ENCODE measurements around the gene ALKBH7. TPM values are rescaled to one million over a fixed set of nuclear protein-coding genes. Genes with fewer than 3 reads are reported as not detected.

Gene ALKBH7
- total RNA-seq, 1 experiment from 2014 or later, result 81.1 TPM

DNA sequence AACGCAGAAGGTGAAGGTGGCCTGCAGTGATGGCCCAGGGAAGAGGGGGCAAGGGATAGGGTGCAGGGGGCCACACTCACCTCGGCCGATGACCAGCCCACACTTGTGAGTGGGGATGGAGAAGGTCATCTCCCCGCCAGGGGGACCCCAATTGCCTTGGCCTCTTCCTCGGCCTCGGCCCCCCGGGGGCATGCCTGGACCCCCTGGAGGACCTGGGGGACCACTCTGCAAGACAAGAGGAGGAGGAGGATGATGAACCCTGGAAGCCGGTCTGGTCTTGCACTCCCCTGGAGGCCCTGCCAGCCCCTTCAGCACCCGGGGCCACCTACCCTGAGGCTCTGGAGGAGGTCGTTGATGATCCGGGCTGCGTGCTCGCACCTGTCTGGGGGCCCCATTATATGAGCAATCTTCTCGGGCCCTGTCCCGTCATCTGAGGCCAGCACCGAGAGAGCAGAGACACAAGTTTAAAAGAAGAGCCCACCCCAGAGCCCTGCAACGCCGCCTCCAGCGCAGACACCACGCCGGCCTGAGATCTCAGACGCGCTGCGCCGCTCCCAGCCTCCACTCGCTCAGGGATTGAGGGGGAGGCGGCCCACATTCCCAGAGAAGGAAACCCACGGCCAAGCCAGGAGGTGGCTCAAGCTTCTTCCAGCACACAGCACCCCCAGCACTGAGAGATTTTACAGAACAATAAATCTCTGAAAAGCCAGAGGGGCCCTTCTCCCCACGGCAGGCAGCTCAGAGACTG is 44.2 kb downstream of the ALKBH7 start:
- no peak overlapping the region for H3K9ac ChIP-seq (ENCODE audit: low read length)
- ChIA-PET CTCF (no interaction called here), POLR2A (ENCODE audit: unreplicated experiment) (no interaction called here)
- peaks cover 30% of the 10 kb centered on the region for H3K79me2 ChIP-seq (ENCODE audit: low read length)
- no peak overlapping the region for H2AFZ ChIP-seq (ENCODE audit: low read length)
- H3K4me3 ChIP-seq (ENCODE audit: low read length), result no peak overlapping the region
- H3K9me2 ChIP-seq (replicated peaks; ENCODE audit: low read length), result no peaks in the 10 kb centered on the region
- H3F3A ChIP-seq (ENCODE audit: low read length, unreplicated experiment), result no peaks in the 10 kb centered on the region
- H3K9me3 ChIP-seq (ENCODE audit: low read length), result no peaks in the 10 kb centered on the region
- BruUV-seq (replicated peaks), result no TSS peak
- no peak overlapping the region for H3K27ac ChIP-seq (ENCODE audit: low read length)
- H3K4me2 ChIP-seq (ENCODE audit: low read length), result no peak overlapping the region
- H4K20me1 ChIP-seq (ENCODE audit: low read length), result peaks cover 43% of the 10 kb centered on the region
- no peak for ATAC-seq
- intact Hi-C loops (cut with micrococcal nuclease), result no loop called here
- DNase-seq, result no peak
- TF ChIP-seq EZH2phosphoT487 (IDR thresholded peaks at IDR 0.05; ENCODE audit: borderline replicate concordance, low read length), result no peak
- TF ChIP-seq, protein P1, sequence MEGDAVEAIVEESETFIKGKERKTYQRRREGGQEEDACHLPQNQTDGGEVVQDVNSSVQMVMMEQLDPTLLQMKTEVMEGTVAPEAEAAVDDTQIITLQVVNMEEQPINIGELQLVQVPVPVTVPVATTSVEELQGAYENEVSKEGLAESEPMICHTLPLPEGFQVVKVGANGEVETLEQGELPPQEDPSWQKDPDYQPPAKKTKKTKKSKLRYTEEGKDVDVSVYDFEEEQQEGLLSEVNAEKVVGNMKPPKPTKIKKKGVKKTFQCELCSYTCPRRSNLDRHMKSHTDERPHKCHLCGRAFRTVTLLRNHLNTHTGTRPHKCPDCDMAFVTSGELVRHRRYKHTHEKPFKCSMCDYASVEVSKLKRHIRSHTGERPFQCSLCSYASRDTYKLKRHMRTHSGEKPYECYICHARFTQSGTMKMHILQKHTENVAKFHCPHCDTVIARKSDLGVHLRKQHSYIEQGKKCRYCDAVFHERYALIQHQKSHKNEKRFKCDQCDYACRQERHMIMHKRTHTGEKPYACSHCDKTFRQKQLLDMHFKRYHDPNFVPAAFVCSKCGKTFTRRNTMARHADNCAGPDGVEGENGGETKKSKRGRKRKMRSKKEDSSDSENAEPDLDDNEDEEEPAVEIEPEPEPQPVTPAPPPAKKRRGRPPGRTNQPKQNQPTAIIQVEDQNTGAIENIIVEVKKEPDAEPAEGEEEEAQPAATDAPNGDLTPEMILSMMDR (conservative IDR thresholded peaks at IDR 0.05; ENCODE audit: low read depth, low read length), result no peak
- TF ChIP-seq EZH2 (IDR thresholded peaks at IDR 0.05; ENCODE audit: low read length, unreplicated experiment), result no peak
- H3K4me1 ChIP-seq (ENCODE audit: insufficient read depth, low read length), result no peaks in the 10 kb centered on the region
- peaks cover 81% of the 10 kb centered on the region for H3K36me3 ChIP-seq (ENCODE audit: low read depth, low read length)
- no peaks in the 10 kb centered on the region for H3K27me3 ChIP-seq (ENCODE audit: low read length)

DNA sequence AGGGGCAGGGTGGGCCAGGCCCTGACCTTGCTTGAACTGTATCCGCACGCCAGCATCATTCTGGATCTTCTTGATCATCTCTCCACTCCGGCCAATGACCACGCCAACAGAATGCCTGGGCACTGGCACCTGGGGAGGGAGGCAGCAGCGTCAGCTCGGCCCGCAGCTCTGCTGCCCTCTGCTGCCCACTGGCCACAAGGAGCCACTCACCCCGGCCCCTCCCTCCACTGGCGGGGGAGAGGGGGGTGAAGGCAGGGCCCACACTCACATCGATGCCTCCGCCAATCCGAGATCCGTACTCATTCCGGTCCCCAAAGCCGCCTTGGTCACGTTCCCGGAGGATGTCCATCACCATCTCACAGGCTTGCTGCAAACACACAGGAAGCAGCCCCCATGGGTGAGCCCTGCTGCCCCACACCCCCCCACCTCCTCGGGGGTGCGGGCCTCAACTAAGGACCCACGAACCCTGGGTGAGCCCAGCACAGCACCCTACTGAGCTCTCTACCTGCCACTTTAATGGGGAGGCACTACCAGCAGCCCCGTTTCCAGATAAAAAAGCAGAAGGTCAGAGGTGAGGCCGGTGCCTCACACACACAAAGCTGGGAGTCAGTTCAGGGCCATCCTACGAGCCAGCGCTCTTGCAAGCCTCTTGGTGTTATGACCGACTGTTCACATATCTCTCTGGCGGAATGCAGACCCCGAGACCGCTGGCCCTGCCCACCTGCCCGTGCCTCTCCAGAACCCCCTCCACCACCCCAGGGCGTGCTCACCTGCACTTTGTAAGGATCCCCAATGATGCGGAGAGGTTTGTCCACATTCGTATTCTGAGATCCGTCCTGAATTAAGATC is 45.3 kb downstream of the ALKBH7 start:
- H3F3A ChIP-seq (ENCODE audit: low read length, unreplicated experiment), result no peaks in the 10 kb centered on the region
- peaks cover 50% of the 10 kb centered on the region for H4K20me1 ChIP-seq (ENCODE audit: low read length)
- peaks cover 89% of the 10 kb centered on the region for H3K36me3 ChIP-seq (ENCODE audit: low read depth, low read length)
- H3K4me2 ChIP-seq (ENCODE audit: low read length), result no peak overlapping the region
- no peaks in the 10 kb centered on the region for H3K9me3 ChIP-seq (ENCODE audit: low read length)
- no peak overlapping the region for H3K4me3 ChIP-seq (ENCODE audit: low read length)
- peaks cover 41% of the 10 kb centered on the region for H3K79me2 ChIP-seq (ENCODE audit: low read length)
- BruUV-seq (replicated peaks), result no TSS peak
- peaks cover 7% of the 10 kb centered on the region; the same call in 1 of the 2 replicates for H3K4me1 ChIP-seq (ENCODE audit: insufficient read depth, low read length)
- no peak overlapping the region for H3K9ac ChIP-seq (ENCODE audit: low read length)
- DNase-seq (peak; percentile 29), ATAC-seq (peak; percentile 64)
- intact Hi-C loops (cut with micrococcal nuclease), result no loop called here
- no peaks in the 10 kb centered on the region for H3K27me3 ChIP-seq (ENCODE audit: low read length)
- no peak overlapping the region for H3K27ac ChIP-seq (ENCODE audit: low read length)
- no peak overlapping the region for H2AFZ ChIP-seq (ENCODE audit: low read length)
- ChIA-PET CTCF (no interaction called here), POLR2A (ENCODE audit: unreplicated experiment) (no interaction called here)
- TF ChIP-seq EZH2phosphoT487 (IDR thresholded peaks at IDR 0.05; ENCODE audit: borderline replicate concordance, low read length), result no peak
- TF ChIP-seq, protein P1 (conservative IDR thresholded peaks at IDR 0.05; ENCODE audit: low read depth, low read length), result peak; percentile 59
- H3K9me2 ChIP-seq (replicated peaks; ENCODE audit: low read length), result no peaks in the 10 kb centered on the region

DNA sequence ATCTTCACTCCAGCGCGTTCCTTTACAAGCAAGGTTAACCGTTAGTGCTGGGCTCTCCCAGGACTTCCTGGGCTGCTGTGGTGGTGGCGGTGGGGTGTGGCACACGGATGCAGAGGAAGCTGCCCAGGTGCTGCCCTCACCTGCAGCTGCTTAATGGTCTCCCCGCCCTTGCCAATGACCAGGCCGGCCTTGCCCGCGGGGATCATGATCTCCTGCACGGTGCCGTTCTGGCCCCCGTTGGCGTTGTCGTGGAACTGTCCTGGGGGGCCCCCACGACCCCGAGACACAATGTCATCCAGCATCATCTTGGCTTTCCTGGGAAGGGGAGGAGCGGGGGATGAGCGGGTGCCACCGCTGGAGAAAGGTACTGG is 46.0 kb downstream of the ALKBH7 start:
- no peak for TF ChIP-seq EZH2 (IDR thresholded peaks at IDR 0.05; ENCODE audit: low read length, unreplicated experiment)
- no peak for TF ChIP-seq EZH2phosphoT487 (IDR thresholded peaks at IDR 0.05; ENCODE audit: borderline replicate concordance, low read length)
- TF ChIP-seq, protein P1 (conservative IDR thresholded peaks at IDR 0.05; ENCODE audit: low read depth, low read length), result no peak
- peaks cover 85% of the 10 kb centered on the region for H3K36me3 ChIP-seq (ENCODE audit: low read depth, low read length)
- peaks cover 47% of the 10 kb centered on the region for H3K79me2 ChIP-seq (ENCODE audit: low read length)
- H2AFZ ChIP-seq (ENCODE audit: low read length), result no peak overlapping the region
- no peak overlapping the region for H3K27ac ChIP-seq (ENCODE audit: low read length)
- H3K9ac ChIP-seq (ENCODE audit: low read length), result no peak overlapping the region
- no peaks in the 10 kb centered on the region for H3F3A ChIP-seq (ENCODE audit: low read length, unreplicated experiment)
- H3K27me3 ChIP-seq (ENCODE audit: low read length), result no peaks in the 10 kb centered on the region
- H4K20me1 ChIP-seq (ENCODE audit: low read length), result peaks cover 56% of the 10 kb centered on the region
- no peak overlapping the region for H3K4me3 ChIP-seq (ENCODE audit: low read length)
- intact Hi-C loops (cut with micrococcal nuclease), result no loop called here
- H3K4me1 ChIP-seq (ENCODE audit: insufficient read depth, low read length), result peaks cover 12% of the 10 kb centered on the region; the same call in 1 of the 2 replicates
- DNase-seq (no peak), ATAC-seq (no peak)
- no peak overlapping the region for H3K4me2 ChIP-seq (ENCODE audit: low read length)
- BruUV-seq (replicated peaks), result no TSS peak
- no peaks in the 10 kb centered on the region for H3K9me2 ChIP-seq (replicated peaks; ENCODE audit: low read length)
- H3K9me3 ChIP-seq (ENCODE audit: low read length), result no peaks in the 10 kb centered on the region
- ChIA-PET POLR2A (ENCODE audit: unreplicated experiment) (no interaction called here), CTCF (no interaction called here)

Measured in PC-3 (cell line).